ENCODE data around the gene CDK5. TPM values are rescaled to one million over a fixed set of nuclear protein-coding genes. Genes with fewer than 3 reads are reported as not detected.

Gene CDK5
- polyA plus RNA-seq, 1 donor (not counting 4 experiments of a cell fraction or from before 2014, with no cell fraction given), result 19.3 TPM

- TF ChIP-seq CTCF (optimal IDR thresholded peaks at IDR 0.05 in 1 of 3, IDR thresholded peaks at IDR 0.05 in 1 of 3, conservative IDR thresholded peaks at IDR 0.05 in 1 of 3; ENCODE audit: extremely low read depth in 1 of 3, insufficient read depth in 2 of 3, low read length in 3 of 3) (peak in 1 of 3 experiments; percentile 23), EZH2 (IDR thresholded peaks at IDR 0.05; ENCODE audit: low read length) (no peak)
- Histone ChIP-seq H3K27ac (ENCODE audit: control insufficient read depth, insufficient read depth, low read length) (no peak overlapping the region), H4K20me1 (ENCODE audit: control insufficient read depth, extremely low read depth, insufficient read depth, low read length) (peaks cover 9% of the 10 kb centered on the region), H3K27me3 (ENCODE audit: control insufficient read depth, extremely low read depth, insufficient read depth, low read length) (no peaks in the 10 kb centered on the region), H3K9me1 (ENCODE audit: control insufficient read depth, extremely low read depth, insufficient read depth, low read length) (no peaks in the 10 kb centered on the region), H3K9ac (ENCODE audit: control insufficient read depth, extremely low read depth, insufficient read depth, low read length) (no peak overlapping the region), H3K36me3 (ENCODE audit: control insufficient read depth in 2 of 2, extremely low read depth in 1 of 2, insufficient read depth in 2 of 2, low read length in 2 of 2) (peaks cover 5 to 9% of the 10 kb centered on the region in 2 experiments), H3K4me2 (ENCODE audit: control insufficient read depth, extremely low read depth, insufficient read depth, low read depth, low read length) (no peak overlapping the region), H3K4me1 (ENCODE audit: control insufficient read depth, extremely low read depth, insufficient read depth, low read length) (no peaks in the 10 kb centered on the region), H3K79me2 (ENCODE audit: control insufficient read depth, insufficient read depth, low read length) (peaks cover 88% of the 10 kb centered on the region), H2AFZ (ENCODE audit: control insufficient read depth, low read length) (no peak overlapping the region), H3K9me3 (ENCODE audit: control insufficient read depth, low read depth, low read length) (no peaks in the 10 kb centered on the region), H3K4me3 (ENCODE audit: control insufficient read depth in 2 of 3, extremely low read depth in 1 of 3, insufficient read depth in 2 of 3, low read depth in 1 of 3, low read length in 3 of 3) (no peak overlapping the region)
- dilution Hi-C loops (cut with MboI; ENCODE audit: extremely low pct_ligation_motif_present, low sequenced_read_pairs), result no loop called here
- DNase-seq (ENCODE audit: low read depth, low spot score) (no peak), FAIRE-seq (no peak)
Observed at GRCh38 chr7:151095123-151095797, 37.6 kb upstream of the CDK5 start.

GRCh38 chr7:151094675-151095074, 37.0 kb upstream of the CDK5 start:
- dilution Hi-C loops (cut with MboI; ENCODE audit: extremely low pct_ligation_motif_present, low sequenced_read_pairs), result no loop called here
- FAIRE-seq, result no peak

More at GRCh38 chr7:151094675-151095074, 37.0 kb upstream of the CDK5 start:
- peaks cover 5 to 9% of the 10 kb centered on the region in 2 experiments for H3K36me3 ChIP-seq (ENCODE audit: control insufficient read depth in 2 of 2, extremely low read depth in 1 of 2, insufficient read depth in 2 of 2, low read length in 2 of 2)
- H3K4me3 ChIP-seq (ENCODE audit: control insufficient read depth in 2 of 3, extremely low read depth in 1 of 3, insufficient read depth in 2 of 3, low read depth in 1 of 3, low read length in 3 of 3), result no peak overlapping the region
- H3K4me2 ChIP-seq (ENCODE audit: control insufficient read depth, extremely low read depth, insufficient read depth, low read depth, low read length), result no peak overlapping the region
- no peak for DNase-seq (ENCODE audit: low read depth, low spot score)
- peaks cover 88% of the 10 kb centered on the region for H3K79me2 ChIP-seq (ENCODE audit: control insufficient read depth, insufficient read depth, low read length)
- H3K9me1 ChIP-seq (ENCODE audit: control insufficient read depth, extremely low read depth, insufficient read depth, low read length), result no peaks in the 10 kb centered on the region
- no peak overlapping the region for H3K27ac ChIP-seq (ENCODE audit: control insufficient read depth, insufficient read depth, low read length)
- H4K20me1 ChIP-seq (ENCODE audit: control insufficient read depth, extremely low read depth, insufficient read depth, low read length), result peaks cover 5% of the 10 kb centered on the region
- no peak overlapping the region for H3K9ac ChIP-seq (ENCODE audit: control insufficient read depth, extremely low read depth, insufficient read depth, low read length)
- no peaks in the 10 kb centered on the region for H3K27me3 ChIP-seq (ENCODE audit: control insufficient read depth, extremely low read depth, insufficient read depth, low read length)
- H3K9me3 ChIP-seq (ENCODE audit: control insufficient read depth, low read depth, low read length), result no peaks in the 10 kb centered on the region
- H2AFZ ChIP-seq (ENCODE audit: control insufficient read depth, low read length), result no peak overlapping the region
- TF ChIP-seq EZH2 (IDR thresholded peaks at IDR 0.05; ENCODE audit: low read length), result no peak
- TF ChIP-seq CTCF (optimal IDR thresholded peaks at IDR 0.05 in 1 of 3, IDR thresholded peaks at IDR 0.05 in 1 of 3, conservative IDR thresholded peaks at IDR 0.05 in 1 of 3; ENCODE audit: extremely low read depth in 1 of 3, insufficient read depth in 2 of 3, low read length in 3 of 3), result no peak
- peaks cover 2% of the 10 kb centered on the region for H3K4me1 ChIP-seq (ENCODE audit: control insufficient read depth, extremely low read depth, insufficient read depth, low read length)

Measured in keratinocyte (primary cell).